Measurements from ENCODE around the gene PRDM8.

The PRDM8 gene

DNA sequence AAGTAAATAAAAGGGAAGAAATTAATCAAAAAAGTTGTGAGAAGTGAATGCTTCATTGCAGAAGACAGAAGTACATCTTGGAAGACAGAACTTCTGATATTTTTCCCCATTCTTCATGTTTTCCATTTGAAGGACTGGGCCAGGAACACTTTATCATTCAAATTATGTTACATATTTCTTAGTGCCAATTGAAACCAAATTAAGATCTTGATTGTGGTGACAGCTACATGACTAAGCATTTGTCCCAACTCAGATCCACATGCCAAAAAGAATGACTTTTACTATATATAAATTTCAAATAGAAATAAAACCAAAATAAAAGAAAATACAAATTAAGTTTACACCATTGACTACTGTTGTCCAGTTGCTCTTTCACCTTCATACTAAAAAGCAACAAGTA is 55.1 kb downstream of the PRDM8 start:
- Mint-ChIP-seq H3K27ac (no peak overlapping the region), H3K4me3 (no peak overlapping the region), H3K9me3 (no peaks in the 10 kb centered on the region), H3K36me3 (ENCODE audit: low read depth) (no peaks in the 10 kb centered on the region), H3K27me3 (ENCODE audit: low read depth) (peaks cover 70% of the 10 kb centered on the region), H3K4me1 (no peaks in the 10 kb centered on the region)
- no peak for TF ChIP-seq CTCF (IDR thresholded peaks at IDR 0.05; ENCODE audit: unreplicated experiment in 3 of 3)

- Mint-ChIP-seq H3K9me3 (no peaks in the 10 kb centered on the region), H3K27me3 (ENCODE audit: low read depth) (peaks cover 69% of the 10 kb centered on the region), H3K36me3 (ENCODE audit: low read depth) (no peaks in the 10 kb centered on the region), H3K4me3 (no peak overlapping the region), H3K27ac (no peak overlapping the region), H3K4me1 (no peaks in the 10 kb centered on the region)
- no peak for TF ChIP-seq CTCF (IDR thresholded peaks at IDR 0.05; ENCODE audit: unreplicated experiment in 3 of 3)
These were observed 55.6 kb downstream of the PRDM8 start for GRCh38 chr4:80252953-80253352.

DNA sequence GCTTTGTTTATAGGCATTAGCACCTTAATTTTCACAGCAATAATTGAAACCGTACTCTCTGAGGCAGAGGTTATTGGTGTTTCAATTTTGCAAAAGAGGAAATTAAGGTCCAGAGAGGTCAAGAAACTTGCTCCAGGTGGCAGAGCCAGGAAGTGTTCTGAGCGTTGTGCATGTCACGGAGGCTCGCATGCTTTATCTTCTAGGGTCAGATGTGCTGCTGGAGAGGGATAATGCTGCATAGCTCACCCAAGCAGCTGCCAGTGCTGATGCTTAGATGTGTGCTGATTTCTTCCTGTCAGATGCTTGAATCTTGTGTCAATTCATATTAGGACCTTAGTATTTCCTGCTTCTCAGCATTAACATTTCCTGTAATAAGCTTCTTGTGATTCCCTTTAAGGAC is 56.2 kb downstream of the PRDM8 start:
- no peak overlapping the region for H3K4me3 Mint-ChIP-seq
- TF ChIP-seq CTCF (IDR thresholded peaks at IDR 0.05; ENCODE audit: unreplicated experiment in 3 of 3), result no peak
- no peaks in the 10 kb centered on the region for H3K36me3 Mint-ChIP-seq (ENCODE audit: low read depth)
- H3K27me3 Mint-ChIP-seq (ENCODE audit: low read depth), result peaks cover 72% of the 10 kb centered on the region
- H3K4me1 Mint-ChIP-seq, result peaks cover under 1% of the 10 kb centered on the region
- H3K9me3 Mint-ChIP-seq, result no peaks in the 10 kb centered on the region
- no peak overlapping the region for H3K27ac Mint-ChIP-seq

Measured in nephron (organoid).